Neural cell (in vitro differentiated cells): ENCODE data around the gene IL6R.

Experiments
- CTCF ChIP-seq: fragments of 450-650 bp; IDR thresholded peaks from 2 replicates; pipeline ENCODE4 v1.5.1; 2014; ENCODE audit warnings: antibody characterized with exemption, mild to moderate bottlenecking, moderate library complexity; ENCODE audit not compliant: poor library complexity, severe bottlenecking
- EP300 ChIP-seq: fragments of 450-650 bp; conservative IDR thresholded peaks from 2 replicates; pipeline ENCODE4 v1.6.1; 2014; ENCODE audit warnings: antibody characterized with exemption, mild to moderate bottlenecking, moderate library complexity; ENCODE audit not compliant: poor library complexity, severe bottlenecking
- EZH2 ChIP-seq: fragments of 200-600, 300-800 bp; shearing (Covaris generic), sonication (generic); IDR thresholded peaks from 2 replicates; pipeline ENCODE4 v1.6.1; 2014; ENCODE audit warnings: antibody characterized with exemption, low read length, borderline replicate concordance, mild to moderate bottlenecking; ENCODE audit not compliant: insufficient read depth, poor library complexity, severe bottlenecking
- MXI1 ChIP-seq: fragments of 450-650 bp; conservative IDR thresholded peaks from 2 replicates; pipeline ENCODE4 v1.6.1; 2014; ENCODE audit warnings: antibody characterized with exemption, mild to moderate bottlenecking; ENCODE audit not compliant: poor library complexity, severe bottlenecking
- TAF1 ChIP-seq: IDR thresholded peaks from 2 replicates; pipeline ENCODE4 v1.6.1; 2012; ENCODE audit warnings: low read depth

DNA sequence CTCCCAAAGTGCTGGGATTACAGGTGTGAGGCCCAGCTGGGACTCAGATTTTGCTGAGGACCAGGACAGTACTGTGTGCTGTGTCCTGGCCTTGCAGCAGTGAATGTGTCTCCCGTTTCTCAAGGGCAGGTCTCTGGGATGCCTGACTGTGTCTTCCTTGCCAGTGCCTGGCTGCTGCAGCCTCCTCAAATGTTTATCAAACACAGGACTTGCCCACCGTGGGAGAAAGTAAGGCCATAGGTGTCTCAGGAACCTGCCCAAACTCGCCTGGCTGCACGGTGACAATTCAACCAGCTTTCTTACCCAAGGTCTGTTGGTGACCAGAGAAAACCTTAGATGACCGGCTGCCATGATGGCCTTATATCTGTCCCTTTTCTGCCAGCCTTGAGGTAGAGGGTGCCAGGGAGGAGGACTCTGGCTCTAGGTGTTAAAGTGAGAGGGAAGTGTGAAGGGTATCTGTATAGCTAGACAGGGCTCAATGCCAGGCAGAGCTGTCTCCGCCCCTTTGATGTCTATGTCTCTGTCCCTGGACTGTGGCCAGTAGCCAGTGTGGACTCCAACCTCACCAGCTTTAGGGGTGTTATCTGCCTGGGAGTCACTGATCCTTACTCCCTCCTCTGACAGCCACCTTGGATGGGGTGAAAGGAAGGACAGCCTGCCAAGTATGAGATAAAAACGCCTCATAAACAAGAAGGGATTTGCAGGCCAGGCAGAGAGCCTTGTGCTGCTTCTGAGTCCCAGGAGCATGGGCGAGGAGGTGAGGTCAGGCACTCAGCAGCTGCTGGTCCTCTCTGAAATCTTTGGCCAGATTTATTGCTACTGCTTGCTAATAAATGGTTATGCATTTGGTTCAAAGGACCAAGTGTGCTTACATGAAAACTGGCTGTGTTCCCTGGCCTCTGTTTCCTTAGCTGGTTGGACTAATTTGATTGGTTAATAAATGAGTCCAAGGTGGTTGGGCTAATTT, 22.3 kb downstream of the IL6R start:
- TF ChIP-seq CTCF (no peak), TAF1 (no peak), EP300 (no peak), EZH2 (no peak), MXI1 (no peak)
